Coronary artery (tissue), 2 donors: Measurements from ENCODE around the gene RAB8B.

Source experiments
- DNase-seq: peaks from one replicate; pipeline ENCODE4 v3.0.0-alpha.2; 2017; ENCODE audit warnings: low spot score
- H3K27ac ChIP-seq, 2 donors: fragments of 200-600 bp; sonication (generic); one replicate each; pipeline ENCODE4 v1.5.1; 2016 to 2019
- H3K4me3 ChIP-seq: fragments of 200-600 bp; sonication (generic); 2 replicates; pipeline ENCODE4 v1.5.1; 2016; ENCODE audit warnings: mild to moderate bottlenecking, moderate library complexity
- CTCF ChIP-seq: fragments of 200-600 bp; sonication (generic); IDR thresholded peaks from one replicate; pipeline ENCODE4 v1.5.1; 2019; ENCODE audit warnings: antibody characterized with exemption

The RAB8B gene

GRCh38 chr15:63156086-63156710 lies 33.2 kb upstream of the RAB8B start:
- peak overlapping the region; percentile 95 for H3K4me3 ChIP-seq
- TF ChIP-seq CTCF: no peak
- peak overlapping the region; percentile 90 to 98 for H3K27ac ChIP-seq
- DNase-seq: no peak

GRCh38 chr15:63156755-63157117 lies 32.7 kb upstream of the RAB8B start:
- H3K27ac ChIP-seq: peak overlapping the region; percentile 90 to 98
- peak overlapping the region; percentile 95 for H3K4me3 ChIP-seq
- TF ChIP-seq CTCF: no peak
- no peak for DNase-seq

- no peak for TF ChIP-seq CTCF
- peak within 1 kb of the TSS; percentile 95 for H3K4me3 ChIP-seq
- peak; percentile 95 for DNase-seq
- peak within 1 kb of the TSS; percentile 90 to 98 for H3K27ac ChIP-seq
Measured at GRCh38 chr15:63157118-63157843, 32.1 kb upstream of the RAB8B start, which contains the start of gene RPS27L. RPS27L (minus strand) TSS chr15:63157477; CDS start chr15:63157405, 72 bp downstream.

GRCh38 chr15:63157891-63158431 lies 31.4 kb upstream of the RAB8B start:
- peak overlapping the region; percentile 90 to 98 for H3K27ac ChIP-seq
- TF ChIP-seq CTCF: no peak
- no peak for DNase-seq
- peak overlapping the region; percentile 95 for H3K4me3 ChIP-seq

GRCh38 chr15:63160638-63161037 lies 28.8 kb upstream of the RAB8B start:
- no peak for DNase-seq
- Histone ChIP-seq H3K27ac (no peak overlapping the region), H3K4me3 (no peak overlapping the region)
- no peak for TF ChIP-seq CTCF

- TF ChIP-seq CTCF: no peak
Measured at GRCh38 chr15:63163217-63163616, 26.2 kb upstream of the RAB8B start.

More at GRCh38 chr15:63163217-63163616, 26.2 kb upstream of the RAB8B start:
- H3K27ac ChIP-seq: no peak overlapping the region
- no peak overlapping the region for H3K4me3 ChIP-seq
- DNase-seq: no peak
